KMS-11 (cell line): ENCODE measurements around the gene IGLL5.
"Not testable (repeated sequence)": the region's sequence is repeated elsewhere in the genome, so short reads cannot be mapped to it uniquely, and the experiment has no call there.

ENCODE experiments used
- H2AFZ ChIP-seq: fragments of 200-600 bp; sonication (generic); 2 replicates; pipeline ENCODE4 v1.6.1; 2016; ENCODE audit warnings: antibody characterized with exemption, mixed run types, low read depth
- H3K27ac ChIP-seq: fragments of 200-600 bp; sonication (generic); 2 replicates; pipeline ENCODE4 v1.6.1; 2016; ENCODE audit warnings: mild to moderate bottlenecking, mixed run types
- H3K27me3 ChIP-seq: fragments of 200-600 bp; sonication (generic); 2 replicates; pipeline ENCODE4 v1.6.1; 2017; ENCODE audit warnings: mild to moderate bottlenecking, low read depth, mixed run types, moderate library complexity; ENCODE audit not compliant: insufficient read depth
- H3K36me3 ChIP-seq: fragments of 200-600 bp; sonication (generic); 2 replicates; pipeline ENCODE4 v1.6.1; 2017; ENCODE audit warnings: mild to moderate bottlenecking, mixed run types; ENCODE audit not compliant: insufficient read depth
- H3K4me1 ChIP-seq: fragments of 200-600 bp; sonication (generic); 2 replicates; pipeline ENCODE4 v1.6.1; 2016; ENCODE audit warnings: mild to moderate bottlenecking, low read depth, mixed run types; ENCODE audit not compliant: poor library complexity, severe bottlenecking
- H3K4me2 ChIP-seq: fragments of 200-600 bp; sonication (generic); 2 replicates; pipeline ENCODE4 v1.7.0; 2016; ENCODE audit warnings: mild to moderate bottlenecking, mixed run types
- H3K4me3 ChIP-seq: fragments of 200-600 bp; sonication (generic); IDR thresholded peaks from 2 replicates; pipeline ENCODE4 v1.6.1; 2017; ENCODE audit warnings: low read depth, low read length, mixed read lengths; ENCODE audit not compliant: insufficient read depth
- H3K79me2 ChIP-seq: fragments of 200-600 bp; sonication (generic); 2 replicates; pipeline ENCODE4 v1.6.1; 2016; ENCODE audit warnings: low read depth, mixed run types; ENCODE audit not compliant: insufficient read depth
- H3K9ac ChIP-seq: fragments of 200-600 bp; sonication (generic); 2 replicates; pipeline ENCODE4 v1.6.1; 2016; ENCODE audit warnings: mild to moderate bottlenecking, mixed run types
- H4K20me1 ChIP-seq: fragments of 200-600 bp; sonication (generic); 2 replicates; pipeline ENCODE4 v1.6.1; 2016; ENCODE audit warnings: mild to moderate bottlenecking, mixed run types; ENCODE audit not compliant: insufficient read depth
- CTCF ChIP-seq: fragments of 200-600 bp; sonication (generic); conservative IDR thresholded peaks from 2 replicates; pipeline ENCODE4 v1.6.1; 2017; ENCODE audit warnings: low read depth, mild to moderate bottlenecking, antibody characterized with exemption, low read length, moderate library complexity, mixed read lengths

The IGLL5 gene

GRCh38 chr22:22901578-22902218 is 14.1 kb downstream of the IGLL5 start:
- no peaks in the 10 kb centered on the region for H4K20me1 ChIP-seq
- no peak overlapping the region for H3K27ac ChIP-seq
- TF ChIP-seq CTCF: no peak
- H3K4me3 ChIP-seq: no peak overlapping the region
- H2AFZ ChIP-seq: no peak overlapping the region
- no peak overlapping the region for H3K9ac ChIP-seq
- H3K36me3 ChIP-seq: no peaks in the 10 kb centered on the region
- no peak overlapping the region for H3K4me2 ChIP-seq
- no peaks in the 10 kb centered on the region for H3K27me3 ChIP-seq
- H3K4me1 ChIP-seq: peaks cover 19% of the 10 kb centered on the region
- H3K79me2 ChIP-seq: no peaks in the 10 kb centered on the region

DNA sequence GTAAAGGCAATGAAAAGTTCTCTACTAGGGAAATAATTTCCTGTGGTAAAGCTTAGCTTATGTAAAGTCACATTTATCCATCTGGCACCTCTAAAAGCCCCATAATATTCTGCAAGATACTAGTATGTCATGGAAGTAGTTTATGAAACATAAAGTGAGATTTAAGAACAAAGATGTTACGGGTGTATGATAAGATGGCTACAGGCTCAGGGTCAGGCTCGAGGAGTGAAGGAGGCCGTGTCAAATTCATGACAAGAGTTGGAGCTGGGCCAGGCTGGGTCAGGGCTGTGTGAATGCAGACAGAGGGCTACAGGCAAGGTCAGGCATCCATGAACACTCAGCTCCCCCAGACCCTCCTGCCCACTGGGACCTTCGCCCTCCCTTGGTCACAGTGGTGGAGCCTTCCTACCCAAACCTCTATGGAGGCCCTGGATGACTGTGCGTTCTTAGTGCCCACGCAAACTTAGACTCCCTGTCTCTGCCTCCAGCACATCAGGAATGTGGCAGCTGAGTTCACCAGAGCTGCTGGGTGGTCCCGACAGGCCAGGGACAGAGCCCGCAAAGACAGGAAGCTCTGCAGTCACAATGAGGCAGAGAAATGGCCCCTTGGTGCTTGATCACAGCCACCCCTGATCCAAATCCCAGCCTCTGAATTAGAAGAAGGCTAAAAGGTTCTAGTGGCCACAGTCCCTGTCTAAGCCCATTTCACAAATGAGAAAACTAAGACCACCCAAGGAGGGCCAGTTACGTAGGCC is 14.8 kb downstream of the IGLL5 start:
- H3K27me3 ChIP-seq: no peaks in the 10 kb centered on the region
- no peak for TF ChIP-seq CTCF
- no peak overlapping the region for H3K27ac ChIP-seq
- H2AFZ ChIP-seq: no peak overlapping the region
- no peaks in the 10 kb centered on the region for H3K36me3 ChIP-seq
- H3K79me2 ChIP-seq: no peaks in the 10 kb centered on the region
- peaks cover 18% of the 10 kb centered on the region for H3K4me1 ChIP-seq
- H3K4me3 ChIP-seq: no peak overlapping the region
- H3K9ac ChIP-seq: no peak overlapping the region
- H4K20me1 ChIP-seq: no peaks in the 10 kb centered on the region
- no peak overlapping the region for H3K4me2 ChIP-seq

DNA sequence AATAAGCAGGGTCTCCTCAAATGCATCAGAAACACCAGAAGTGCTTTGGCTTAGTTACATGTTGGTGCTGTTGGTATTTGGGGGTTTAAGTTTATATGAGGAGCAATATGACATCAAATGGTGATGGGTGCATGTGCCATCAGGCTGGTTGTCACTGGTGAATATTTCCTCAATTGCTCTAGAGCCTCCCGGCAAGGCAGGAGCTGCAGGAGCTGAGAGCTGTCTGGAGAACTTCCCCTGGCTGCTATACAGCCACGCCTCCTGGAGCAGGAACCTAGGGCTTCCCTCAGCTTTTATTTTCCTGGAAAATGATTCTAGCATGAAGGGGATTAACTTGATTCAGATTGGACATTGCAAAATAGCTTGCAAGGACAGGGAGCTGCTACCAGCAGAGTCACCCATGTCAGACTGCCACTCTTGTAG is 15.8 kb downstream of the IGLL5 start:
- no peaks in the 10 kb centered on the region for H4K20me1 ChIP-seq
- H3K9ac ChIP-seq: no peak overlapping the region
- H2AFZ ChIP-seq: no peak overlapping the region
- H3K4me1 ChIP-seq: peaks cover 9% of the 10 kb centered on the region
- no peak for TF ChIP-seq CTCF
- no peaks in the 10 kb centered on the region for H3K79me2 ChIP-seq
- H3K27ac ChIP-seq: no peak overlapping the region
- no peaks in the 10 kb centered on the region for H3K36me3 ChIP-seq
- H3K4me3 ChIP-seq: no peak overlapping the region
- H3K27me3 ChIP-seq: no peaks in the 10 kb centered on the region
- H3K4me2 ChIP-seq: no peak overlapping the region

DNA sequence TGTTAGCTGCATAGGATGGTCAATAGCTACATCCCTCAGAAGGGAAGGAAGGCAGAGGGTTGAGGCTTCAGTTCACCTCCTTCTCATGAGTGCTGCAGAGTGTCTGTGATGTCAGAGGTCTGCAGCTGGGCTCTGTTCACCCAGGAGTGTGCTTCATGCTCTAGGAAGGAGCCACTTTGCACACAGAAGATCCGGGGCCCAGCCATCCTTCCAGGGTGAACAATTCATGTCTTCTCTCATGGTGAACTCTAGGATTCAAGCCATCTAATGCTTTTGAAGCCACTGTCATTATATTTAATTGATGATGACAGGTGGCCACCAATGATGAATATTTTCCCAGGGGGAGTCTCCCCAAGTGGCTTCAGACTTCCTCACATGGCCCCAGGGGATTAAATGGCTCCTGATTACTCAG is 16.2 kb downstream of the IGLL5 start:
- not testable (repeated sequence) for H3K27ac ChIP-seq, H3K4me1 ChIP-seq, H3K4me2 ChIP-seq, H4K20me1 ChIP-seq, H2AFZ ChIP-seq, H3K4me3 ChIP-seq, H3K27me3 ChIP-seq, H3K36me3 ChIP-seq, H3K79me2 ChIP-seq, H3K9ac ChIP-seq

GRCh38 chr22:22904736-22905135 is 17.1 kb downstream of the IGLL5 start:
- peaks cover 12% of the 10 kb centered on the region for H3K4me1 ChIP-seq
- not testable (repeated sequence) for H3K4me3 ChIP-seq, H4K20me1 ChIP-seq, H3K27ac ChIP-seq, H3K36me3 ChIP-seq, H3K27me3 ChIP-seq, H3K79me2 ChIP-seq, H3K9ac ChIP-seq, H2AFZ ChIP-seq, H3K4me2 ChIP-seq

- not testable (repeated sequence) for H3K4me3 ChIP-seq, H3K79me2 ChIP-seq, H3K36me3 ChIP-seq, H3K9ac ChIP-seq, H3K27me3 ChIP-seq, H4K20me1 ChIP-seq, H3K4me2 ChIP-seq, H2AFZ ChIP-seq, H3K27ac ChIP-seq
- H3K4me1 ChIP-seq: peaks cover 12% of the 10 kb centered on the region
Observed at GRCh38 chr22:22906391-22906790, 18.8 kb downstream of the IGLL5 start.
